ENCODE data around the gene PSPH. TPM values are rescaled to one million over a fixed set of nuclear protein-coding genes. Genes with fewer than 3 reads are reported as not detected.

Gene PSPH
- total RNA-seq, 2 donors from 2014 or later, result 5.0 to 6.6 TPM

DNA sequence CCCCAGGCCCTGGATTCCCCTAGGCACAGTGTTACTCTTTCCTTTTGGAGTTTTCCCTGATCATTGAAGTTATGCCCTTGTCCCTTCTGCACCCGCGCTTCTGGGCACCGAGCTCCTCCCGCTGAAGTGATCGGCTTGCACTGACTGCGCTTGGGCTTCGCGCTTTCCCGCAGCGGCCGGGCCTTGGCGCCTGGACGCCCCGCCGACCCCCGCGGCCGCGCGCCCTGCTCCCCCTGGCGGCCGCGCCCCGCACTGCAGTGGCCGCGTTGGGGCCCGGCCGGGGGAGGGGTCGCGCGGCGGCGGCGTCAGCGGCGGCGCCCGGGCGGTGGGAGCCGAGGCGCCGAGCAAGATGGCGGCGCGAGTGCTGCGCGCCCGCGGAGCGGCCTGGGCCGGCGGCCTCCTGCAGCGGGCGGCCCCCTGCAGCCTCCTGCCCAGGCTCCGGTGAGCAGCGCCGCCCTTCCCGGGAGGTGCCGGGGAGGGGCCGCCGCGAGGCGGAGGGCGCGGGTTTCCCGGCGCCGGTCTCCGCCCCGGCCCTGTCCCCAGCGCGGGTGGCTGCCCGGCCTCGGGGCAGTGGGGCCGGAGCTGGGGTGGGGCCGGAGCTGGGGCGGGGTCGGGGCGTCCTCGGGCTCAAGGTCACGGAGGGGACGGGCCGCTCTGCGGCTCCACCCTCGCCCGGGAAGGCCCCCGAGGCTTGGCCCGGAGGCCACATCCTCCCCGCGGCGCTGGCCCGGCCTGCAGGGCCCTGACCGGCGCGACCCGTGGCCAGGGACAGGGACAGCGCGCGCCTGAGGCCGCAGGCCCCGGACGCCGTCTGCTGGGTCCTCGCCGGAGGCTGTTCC, 86.8 kb downstream of the PSPH start, which contains the start of gene NIPSNAP2:
Gene NIPSNAP2, plus strand, starts transcription at position 325 of the 839 bp plus-strand sequence. Its CDS starts 25 bp downstream, at position 350.
- peak; percentile 93 for DNase-seq (ENCODE audit: low spot score)
- intact Hi-C loops (cut with DNase I), result loop anchor here in 1 of 2 donors (10.0 kb wide), 1 partner anchor 110 kb away; no protein-coding TSS in a partner anchor

GRCh38 chr7:55963584-55964168, 87.6 kb downstream of the PSPH start:
- intact Hi-C loops (cut with DNase I), result loop anchor here in 1 of 2 donors (10.0 kb wide), 1 partner anchor 111 kb away; no protein-coding TSS in a partner anchor
- DNase-seq (ENCODE audit: low spot score), result no peak

- intact Hi-C loops (cut with DNase I), result loop anchor here in 1 of 2 donors (10.0 kb wide), 1 partner anchor 113 kb away; no protein-coding TSS in a partner anchor
- no peak for DNase-seq (ENCODE audit: low spot score)
Observed at GRCh38 chr7:55962014-55962413, 89.2 kb downstream of the PSPH start.

Other genes with a start within 250 kb of the PSPH start
- not detected for gene SEPTIN14, start 188.7 kb downstream of the PSPH start, total RNA-seq
- gene ZNF713, start 164.0 kb downstream of the PSPH start, total RNA-seq, result 1 to 10 TPM; 1.5 to 2.0 TPM
- gene MRPS17, start 99.6 kb downstream of the PSPH start, total RNA-seq, result 10 to 100 TPM; 10.5 to 13.4 TPM
- gene NIPSNAP2, start 86.9 kb downstream of the PSPH start, total RNA-seq, result 10 to 100 TPM; 59.1 to 62.2 TPM
- 10 to 100 TPM; 75.9 to 87.9 TPM for gene CCT6A, start 321 bp upstream of the PSPH start, total RNA-seq
- 100 to 1,000 TPM in 1 of 2 donors, 10 to 100 TPM in 1; 84.6 to 129 TPM for gene SUMF2, start 12.8 kb upstream of the PSPH start, total RNA-seq
- gene PHKG1, start 41.5 kb upstream of the PSPH start, total RNA-seq, result 1 to 10 TPM; 3.7 to 3.8 TPM
- gene CHCHD2, start 55.0 kb upstream of the PSPH start, total RNA-seq, result 100 to 1,000 TPM; 219 to 263 TPM
- gene NUPR2, start 65.0 kb upstream of the PSPH start, total RNA-seq, result not detected